GM12878 (cell line): ENCODE results near the gene TNRC6C. TPM values are rescaled to one million over a fixed set of nuclear protein-coding genes. Genes with fewer than 3 reads are reported as not detected.

ENCODE experiments used
- ATF7 ChIP-seq: fragments of 450-650 bp; IDR thresholded peaks from 2 replicates; pipeline ENCODE4 v1.6.1; 2016; ENCODE audit warnings: low read depth, mild to moderate bottlenecking
- BCL3 ChIP-seq: IDR thresholded peaks from 2 replicates; pipeline ENCODE4 v1.6.1; 2011; ENCODE audit warnings: borderline replicate concordance, low read depth, mild to moderate bottlenecking, moderate library complexity, low read length; ENCODE audit not compliant: insufficient read depth, poor library complexity, severe bottlenecking
- BMI1 ChIP-seq: fragments of 450-650 bp; IDR thresholded peaks from 2 replicates; pipeline ENCODE4 v1.6.1; 2016; ENCODE audit warnings: mild to moderate bottlenecking, moderate library complexity, borderline replicate concordance
- CEBPZ ChIP-seq: fragments of 150-350 bp; IDR thresholded peaks from 2 replicates; pipeline ENCODE4 v1.6.1; 2016; ENCODE audit warnings: low read depth, low read length
- EP300 ChIP-seq, 2 experiments: fragments of 150-350 bp in 1 of 2; IDR thresholded peaks; 2 replicates each; pipeline ENCODE4 v1.6.1; 2011 to 2012; ENCODE audit warnings: low read depth in 2 of 2, low read length in 2 of 2, borderline replicate concordance in 1 of 2, improper control_type of control experiment in 1 of 2, inconsistent platforms in 1 of 2; ENCODE audit not compliant: control insufficient read depth in 1 of 2
- FOS ChIP-seq: IDR thresholded peaks from 3 replicates; pipeline ENCODE4 v1.6.1; 2011; ENCODE audit warnings: borderline replicate concordance; ENCODE audit not compliant: insufficient read length; ENCODE audit errors: extremely low read depth
- HDGF ChIP-seq: fragments of 450-650 bp; IDR thresholded peaks from 2 replicates; pipeline ENCODE4 v1.6.1; 2016; ENCODE audit warnings: antibody characterized with exemption
- IKZF1 ChIP-seq: fragments of 450-650 bp; conservative IDR thresholded peaks from 2 replicates; pipeline ENCODE4 v1.6.1; 2017; ENCODE audit warnings: antibody characterized with exemption, mild to moderate bottlenecking
- NR2C1 ChIP-seq: fragments of 450-650 bp; IDR thresholded peaks from 2 replicates; pipeline ENCODE4 v1.6.1; 2017; ENCODE audit warnings: antibody characterized with exemption, mild to moderate bottlenecking, moderate library complexity
- POLR2AphosphoS2 ChIP-seq: IDR thresholded peaks from 2 replicates; pipeline ENCODE4 v1.6.1; 2011; ENCODE audit warnings: low read depth, mild to moderate bottlenecking, low read length, improper control_type of control experiment, moderate library complexity
- RAD51 ChIP-seq: fragments of 450-650 bp; IDR thresholded peaks from 2 replicates; pipeline ENCODE4 v1.6.1; 2016; ENCODE audit warnings: moderate library complexity, mild to moderate bottlenecking, inconsistent platforms
- RELB ChIP-seq: fragments of 450-650 bp; IDR thresholded peaks from 2 replicates; pipeline ENCODE4 v1.6.1; 2017; ENCODE audit warnings: low read depth, mild to moderate bottlenecking, moderate library complexity
- STAT1 ChIP-seq: fragments of 450-650 bp; conservative IDR thresholded peaks from 2 replicates; pipeline ENCODE4 v1.6.1; 2014; ENCODE audit warnings: antibody characterized with exemption, mild to moderate bottlenecking
- SUPT20H ChIP-seq: IDR thresholded peaks from 2 replicates; pipeline ENCODE4 v1.6.1; 2011; ENCODE audit warnings: low read depth, mild to moderate bottlenecking, low read length, moderate library complexity, borderline replicate concordance; ENCODE audit not compliant: control insufficient read depth
- TAF1 ChIP-seq: IDR thresholded peaks from 2 replicates; pipeline ENCODE4 v1.6.1; 2011; ENCODE audit warnings: mild to moderate bottlenecking, low read depth, low read length, borderline replicate concordance
- TCF3 ChIP-seq: IDR thresholded peaks from 2 replicates; pipeline ENCODE4 v1.6.1; 2012; ENCODE audit warnings: low read depth, mild to moderate bottlenecking, low read length, borderline replicate concordance; ENCODE audit not compliant: insufficient read depth
- YBX1 ChIP-seq: fragments of 450-650 bp; IDR thresholded peaks from 2 replicates; pipeline ENCODE4 v1.6.1; 2016; ENCODE audit warnings: antibody characterized with exemption
- ZNF207 ChIP-seq: fragments of 450-650 bp; IDR thresholded peaks from 2 replicates; pipeline ENCODE4 v1.6.1; 2014; ENCODE audit warnings: antibody characterized with exemption, mild to moderate bottlenecking, borderline replicate concordance
- ZNF687 ChIP-seq: fragments of 450-650 bp; IDR thresholded peaks from 2 replicates; pipeline ENCODE4 v1.6.1; 2017; ENCODE audit warnings: mild to moderate bottlenecking, moderate library complexity
- polyA plus RNA-seq, 11 experiments: library from polyadenylated mRNA; depleted of rRNA in 4 of 11; unstranded in 6 of 11; stranded (reverse) in 5 of 11; fragments of >200 nt; fragmentation: Nextera tagmentation in 4 of 11; fragmentation: Illumina TruSeq in 1 of 11; extraction: Ambion mirVana in 4 of 11; extraction: Trizol in 1 of 11; gene quantifications; 1 replicate in 1 of 11; 2 replicates in 10 of 11; pipeline versions ENCODE4 v1.2.1 to v1.2.3, GENCODE V29; 2011 to 2016; ENCODE audit warnings: inconsistent platforms in 2 of 11, missing spikeins in 2 of 11, low read depth in 1 of 11
- total RNA-seq, 4 experiments: library from RNA; depleted of rRNA in 3 of 4; stranded (reverse); fragments of >200 nt in 3 of 4; fragmentation: Illumina TruSeq in 1 of 4; extraction: Trizol in 1 of 4; gene quantifications; 2 replicates each; pipeline versions ENCODE4 v1.2.1 to v1.2.3, GENCODE V29; 2013 to 2021

The TNRC6C gene
- total and polyA plus RNA-seq, 10 of the 15 experiments (the other 5 are each of a cell fraction or from before 2014, with no cell fraction given), result 0.40 to 6.1 (median 0.96) TPM

- TF ChIP-seq RELB (peak; percentile 44; the same call in 1 of the 2 replicates), EP300 (IDR thresholded peaks at IDR 0.05; ENCODE audit: borderline replicate concordance in 1 of 2, control insufficient read depth in 1 of 2, low read depth in 2 of 2, low read length in 2 of 2) (peak; percentile 10 to 33; a peak in 1 of 4 replicates), STAT1 (no peak), SUPT20H (no peak), CEBPZ (no peak), ZNF687 (peak; percentile 96), ZNF207 (no peak), HDGF (peak; percentile 84), FOS (no peak), POLR2AphosphoS2 (peak; percentile 89), YBX1 (no peak), TAF1 (peak; percentile 82; the same call in 1 of the 2 replicates), NR2C1 (no peak; the same call in 1 of the 2 replicates), BCL3 (no peak), BMI1 (no peak), RAD51 (peak; percentile 79), ATF7 (peak; percentile 23; the same call in 1 of the 2 replicates), TCF3 (0 out of 2 replicates have a peak, but pooled peaks have one; percentile 8), IKZF1 (peak; percentile 61)
Observed at GRCh38 chr17:78130437-78131101, 172.1 kb downstream of the TNRC6C start, which contains the start of gene TMC8 (continued).
